ENCODE results near the gene YPEL1. TPM values are rescaled to one million over a fixed set of nuclear protein-coding genes. Genes with fewer than 3 reads are reported as not detected.
"Not testable (repeated sequence)": the region's sequence is repeated elsewhere in the genome, so short reads cannot be mapped to it uniquely, and the experiment has no call there.

Gene YPEL1
- polyA plus RNA-seq, 3 donors: 1.0 to 2.3 (median 2.0) TPM

DNA sequence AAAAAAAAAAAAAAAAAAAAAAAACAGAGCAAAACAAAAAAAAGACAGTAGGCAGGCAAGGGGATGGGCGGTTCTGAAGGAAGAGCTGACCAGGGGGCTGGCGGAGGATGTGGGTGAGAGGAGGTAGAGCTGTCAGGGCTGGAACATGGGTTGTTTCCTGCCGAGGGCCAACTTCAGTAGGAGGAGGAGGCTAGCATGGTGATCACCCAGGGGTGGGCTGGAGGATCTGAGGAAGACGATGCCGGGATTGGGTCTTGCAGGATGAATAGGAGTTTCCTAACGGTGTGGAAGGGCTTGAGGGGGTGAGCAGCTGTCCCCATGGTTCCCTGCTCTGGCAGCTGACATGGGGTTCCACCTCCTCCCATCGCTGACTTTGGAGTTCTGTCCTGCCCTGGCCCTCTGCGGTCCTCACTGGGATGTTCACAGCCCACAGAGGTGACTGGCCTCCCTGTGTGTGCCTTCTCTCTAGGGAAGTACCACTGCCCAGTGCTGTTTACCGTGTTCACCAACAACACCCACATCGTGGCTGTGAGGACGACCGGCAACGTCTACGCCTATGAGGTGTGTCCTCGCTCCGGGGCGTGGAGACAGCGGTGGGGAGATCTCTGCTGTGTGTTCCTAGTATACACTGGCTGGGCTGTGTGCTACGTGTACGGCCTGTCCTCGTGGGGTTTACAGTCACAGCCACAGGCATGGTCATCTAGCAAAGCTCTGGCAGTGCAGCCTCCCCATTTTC is 54.6 kb downstream of the YPEL1 start:
- Histone ChIP-seq H3K27me3 (ENCODE audit: control insufficient read depth in 2 of 2, insufficient read depth in 2 of 2, low read length in 2 of 2) (no peaks in the 10 kb centered on the region), H3K9me3 (replicated peaks in 1 of 2; ENCODE audit: control insufficient read depth in 1 of 2, insufficient read depth in 1 of 2, low read length in 2 of 2) (no peaks in the 10 kb centered on the region), H4K20me1 (ENCODE audit: insufficient read depth, low read length) (peaks cover under 1% of the 10 kb centered on the region), H3K4me2 (replicated peaks; ENCODE audit: extremely low read depth, low read length, poor library complexity, severe bottlenecking) (no peak overlapping the region), H3K4me1 (ENCODE audit: control insufficient read depth in 1 of 2, insufficient read depth in 2 of 2, low read length in 2 of 2) (no peaks in the 10 kb centered on the region), H3K27ac (ENCODE audit: low read depth in 1 of 2, low read length in 2 of 2) (no peak overlapping the region), H3K36me3 (replicated peaks in 1 of 2; ENCODE audit: control insufficient read depth in 1 of 2, insufficient read depth in 2 of 2, low read length in 2 of 2) (peaks cover 61 to 63% of the 10 kb centered on the region in 2 donors), H3K9ac (ENCODE audit: insufficient read depth, low read length, poor library complexity, severe bottlenecking) (no peak overlapping the region), H3K4me3 (replicated peaks in 1 of 3; ENCODE audit: low read depth in 2 of 3, low read length in 3 of 3) (no peak overlapping the region), H3K79me2 (ENCODE audit: insufficient read depth, low read length) (no peaks in the 10 kb centered on the region), H2AFZ (ENCODE audit: insufficient read depth, low read depth, low read length, poor library complexity, severe bottlenecking) (no peak overlapping the region)
- H3K4me3 Mint-ChIP-seq: no peak overlapping the region
- H3K27ac Mint-ChIP-seq: no peak overlapping the region
- H3K27me3 Mint-ChIP-seq (ENCODE audit: low read depth in 3 of 3): no peaks in the 10 kb centered on the region
- peaks cover 70 to 88% of the 10 kb centered on the region in 2 donors for H3K36me3 Mint-ChIP-seq
- no peaks in the 10 kb centered on the region for H3K4me1 Mint-ChIP-seq
- peaks cover 0 to 2% (median 0%) of the 10 kb centered on the region in 7 donors for H3K9me3 Mint-ChIP-seq
- intact Hi-C loops (cut with micrococcal nuclease): no loop called here
- WGBS (ENCODE audit: insufficient coverage): 97% methylated on average over 19 of the region's 21 CpGs
- TF ChIP-seq, protein P1, sequence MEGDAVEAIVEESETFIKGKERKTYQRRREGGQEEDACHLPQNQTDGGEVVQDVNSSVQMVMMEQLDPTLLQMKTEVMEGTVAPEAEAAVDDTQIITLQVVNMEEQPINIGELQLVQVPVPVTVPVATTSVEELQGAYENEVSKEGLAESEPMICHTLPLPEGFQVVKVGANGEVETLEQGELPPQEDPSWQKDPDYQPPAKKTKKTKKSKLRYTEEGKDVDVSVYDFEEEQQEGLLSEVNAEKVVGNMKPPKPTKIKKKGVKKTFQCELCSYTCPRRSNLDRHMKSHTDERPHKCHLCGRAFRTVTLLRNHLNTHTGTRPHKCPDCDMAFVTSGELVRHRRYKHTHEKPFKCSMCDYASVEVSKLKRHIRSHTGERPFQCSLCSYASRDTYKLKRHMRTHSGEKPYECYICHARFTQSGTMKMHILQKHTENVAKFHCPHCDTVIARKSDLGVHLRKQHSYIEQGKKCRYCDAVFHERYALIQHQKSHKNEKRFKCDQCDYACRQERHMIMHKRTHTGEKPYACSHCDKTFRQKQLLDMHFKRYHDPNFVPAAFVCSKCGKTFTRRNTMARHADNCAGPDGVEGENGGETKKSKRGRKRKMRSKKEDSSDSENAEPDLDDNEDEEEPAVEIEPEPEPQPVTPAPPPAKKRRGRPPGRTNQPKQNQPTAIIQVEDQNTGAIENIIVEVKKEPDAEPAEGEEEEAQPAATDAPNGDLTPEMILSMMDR (IDR thresholded peaks at IDR 0.05): no peak
- DNase-seq: no peak

DNA sequence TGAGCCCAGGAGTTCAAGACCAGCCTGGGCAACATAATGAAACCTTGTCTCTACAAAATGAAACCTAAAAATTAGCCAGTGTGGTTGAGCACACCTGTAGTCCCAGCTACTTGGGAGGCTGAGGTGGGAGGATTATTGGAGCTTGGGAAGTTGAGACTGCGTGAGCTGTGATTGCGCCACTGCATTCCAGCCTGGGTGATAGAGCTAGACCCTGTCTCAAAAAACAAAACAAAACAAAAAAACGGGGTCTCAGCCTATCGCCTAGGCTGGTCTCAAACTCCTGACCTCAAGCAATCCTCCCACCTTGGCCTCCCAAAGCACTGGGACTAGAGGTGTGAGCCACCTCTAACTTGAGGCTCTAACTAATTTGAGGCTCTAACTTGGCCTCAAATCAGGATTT is 56.2 kb downstream of the YPEL1 start:
- DNase-seq: no peak
- no peaks in the 10 kb centered on the region for H3K79me2 ChIP-seq (ENCODE audit: insufficient read depth, low read length)
- TF ChIP-seq, protein P1 (IDR thresholded peaks at IDR 0.05): no peak
- H3K27me3 ChIP-seq (ENCODE audit: control insufficient read depth in 2 of 2, insufficient read depth in 2 of 2, low read length in 2 of 2): no peaks in the 10 kb centered on the region
- H3K9me3 ChIP-seq (replicated peaks in 1 of 2; ENCODE audit: control insufficient read depth in 1 of 2, insufficient read depth in 1 of 2, low read length in 2 of 2): no peaks in the 10 kb centered on the region
- H3K9ac ChIP-seq (ENCODE audit: insufficient read depth, low read length, poor library complexity, severe bottlenecking): no peak overlapping the region
- H3K4me3 ChIP-seq (replicated peaks in 1 of 3; ENCODE audit: low read depth in 2 of 3, low read length in 3 of 3): no peak overlapping the region
- Mint-ChIP-seq H3K27me3 (ENCODE audit: low read depth in 3 of 3) (no peaks in the 10 kb centered on the region), H3K9me3 (peaks cover 0 to 3% (median 0%) of the 10 kb centered on the region in 7 donors), H3K4me3 (no peak overlapping the region), H3K27ac (no peak overlapping the region), H3K36me3 (peaks cover 71 to 89% of the 10 kb centered on the region in 2 donors), H3K4me1 (no peaks in the 10 kb centered on the region)
- no peak overlapping the region for H3K4me2 ChIP-seq (replicated peaks; ENCODE audit: extremely low read depth, low read length, poor library complexity, severe bottlenecking)
- peaks cover 7% of the 10 kb centered on the region for H4K20me1 ChIP-seq (ENCODE audit: insufficient read depth, low read length)
- H3K4me1 ChIP-seq (ENCODE audit: control insufficient read depth in 1 of 2, insufficient read depth in 2 of 2, low read length in 2 of 2): no peaks in the 10 kb centered on the region
- 100% methylated on average over 2 of the region's 4 CpGs for WGBS (ENCODE audit: insufficient coverage)
- intact Hi-C loops (cut with micrococcal nuclease): no loop called here
- H2AFZ ChIP-seq (ENCODE audit: insufficient read depth, low read depth, low read length, poor library complexity, severe bottlenecking): no peak overlapping the region
- H3K27ac ChIP-seq (ENCODE audit: low read depth in 1 of 2, low read length in 2 of 2): no peak overlapping the region
- H3K36me3 ChIP-seq (replicated peaks in 1 of 2; ENCODE audit: control insufficient read depth in 1 of 2, insufficient read depth in 2 of 2, low read length in 2 of 2): peaks cover 61 to 62% of the 10 kb centered on the region in 2 donors

DNA sequence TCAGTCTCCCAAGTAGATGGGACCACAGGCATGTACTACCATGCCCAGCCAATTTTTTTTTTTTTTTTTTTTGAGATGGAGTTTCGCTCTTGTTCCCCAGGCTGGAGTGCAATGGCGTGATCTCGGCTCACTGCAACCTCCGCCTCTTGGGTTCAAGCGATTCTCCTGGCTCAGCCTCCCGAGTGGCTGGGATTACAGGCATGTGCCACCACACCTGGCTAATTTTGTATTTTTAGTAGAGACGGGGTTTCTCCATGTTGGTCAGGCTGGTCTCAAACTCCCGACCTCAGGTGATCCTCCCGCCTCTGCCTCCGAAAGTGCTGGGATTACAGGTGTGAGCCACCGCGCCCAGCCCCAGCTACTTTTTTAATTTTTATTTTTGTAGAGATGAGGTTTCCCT is 56.8 kb downstream of the YPEL1 start:
- H3K4me1 Mint-ChIP-seq; H3K9me3 Mint-ChIP-seq; H3K4me2 ChIP-seq (replicated peaks; ENCODE audit: extremely low read depth, low read length, poor library complexity, severe bottlenecking); H3K4me3 Mint-ChIP-seq; H3K9ac ChIP-seq (ENCODE audit: insufficient read depth, low read length, poor library complexity, severe bottlenecking); DNase-seq; H3K27ac ChIP-seq (ENCODE audit: low read depth in 1 of 2, low read length in 2 of 2); H3K9me3 ChIP-seq (replicated peaks in 1 of 2; ENCODE audit: control insufficient read depth in 1 of 2, insufficient read depth in 1 of 2, low read length in 2 of 2); H2AFZ ChIP-seq (ENCODE audit: insufficient read depth, low read depth, low read length, poor library complexity, severe bottlenecking); H4K20me1 ChIP-seq (ENCODE audit: insufficient read depth, low read length); H3K27me3 ChIP-seq (ENCODE audit: control insufficient read depth in 2 of 2, insufficient read depth in 2 of 2, low read length in 2 of 2); H3K27me3 Mint-ChIP-seq (ENCODE audit: low read depth in 3 of 3); H3K27ac Mint-ChIP-seq; H3K4me3 ChIP-seq (replicated peaks in 1 of 3; ENCODE audit: low read depth in 2 of 3, low read length in 3 of 3); H3K79me2 ChIP-seq (ENCODE audit: insufficient read depth, low read length); H3K4me1 ChIP-seq (ENCODE audit: control insufficient read depth in 1 of 2, insufficient read depth in 2 of 2, low read length in 2 of 2); intact Hi-C loops (cut with micrococcal nuclease): not testable (repeated sequence)
- 100% methylated on average over 2 of the region's 12 CpGs for WGBS (ENCODE audit: insufficient coverage)
- peaks cover 63 to 64% of the 10 kb centered on the region in 2 donors for H3K36me3 ChIP-seq (replicated peaks in 1 of 2; ENCODE audit: control insufficient read depth in 1 of 2, insufficient read depth in 2 of 2, low read length in 2 of 2)
- peaks cover 75 to 90% of the 10 kb centered on the region in 2 donors for H3K36me3 Mint-ChIP-seq

Data from CD14-positive monocyte (primary cell).